GM12892 (cell line): Measurements from ENCODE around the gene NANOS1.

Experiments used
- POLR2A ChIP-seq: IDR thresholded peaks from 2 replicates; pipeline ENCODE4 v1.6.1; 2011; ENCODE audit warnings: low read depth, low read length, control low read depth
- POLR2AphosphoS5 ChIP-seq: IDR thresholded peaks from 2 replicates; pipeline ENCODE4 v1.6.1; 2011; ENCODE audit warnings: low read depth, low read length, control low read depth
- TAF1 ChIP-seq: IDR thresholded peaks from 2 replicates; pipeline ENCODE4 v1.6.1; 2011; ENCODE audit warnings: low read depth, mild to moderate bottlenecking, control low read depth, low read length, borderline replicate concordance

- TF ChIP-seq POLR2AphosphoS5 (no peak), TAF1 (no peak), POLR2A (no peak)
Measured at GRCh38 chr10:119041326-119041725, 11.8 kb downstream of the NANOS1 start.
